Esophagus muscularis mucosa (tissue), 4 donors: ENCODE results near the gene DEAF1. TPM values are rescaled to one million over a fixed set of nuclear protein-coding genes. Genes with fewer than 3 reads are reported as not detected.

Experiments used
- DNase-seq: peaks from one replicate; pipeline ENCODE4 v3.0.0-alpha.2; 2017; ENCODE audit errors: extremely low spot score
- H3K27ac ChIP-seq, 4 donors: fragments of 200-600 bp; sonication (generic); replicated peaks in 1 of 4; 1 replicate in 3 of 4; 2 replicates in 1 of 4; pipeline ENCODE4 v1.5.1; 2016 to 2019; ENCODE audit warnings: mild to moderate bottlenecking in 1 of 4
- H3K27me3 ChIP-seq, 4 donors: fragments of 200-600 bp; sonication (generic); one replicate each; pipeline versions ENCODE4 v1.5.1 to v1.6.0; 2016 to 2019
- H3K36me3 ChIP-seq, 4 donors: fragments of 200-600 bp; sonication (generic); one replicate each; pipeline ENCODE4 v1.5.1; 2016 to 2019
- H3K4me1 ChIP-seq, 4 donors: fragments of 200-600 bp; sonication (generic); one replicate each; pipeline ENCODE4 v1.5.1; 2016 to 2019
- H3K4me3 ChIP-seq, 4 donors: fragments of 200-600 bp; sonication (generic); 1 replicate in 2 of 4; 2 replicates in 2 of 4; pipeline ENCODE4 v1.5.1; 2016 to 2019; ENCODE audit warnings: mild to moderate bottlenecking in 4 of 4, moderate library complexity in 1 of 4
- H3K9me3 ChIP-seq, 4 donors: fragments of 200-600 bp; sonication (generic); 1 replicate in 3 of 4; 2 replicates in 1 of 4; pipeline ENCODE4 v1.5.1; 2016 to 2019
- EP300 ChIP-seq: sonication (generic); formaldehyde crosslinking; IDR thresholded peaks from one replicate; pipeline ENCODE4 v1.6.1; 2017; ENCODE audit warnings: antibody characterized with exemption
- POLR2A ChIP-seq: fragments of 450-650 bp; IDR thresholded peaks from one replicate; pipeline ENCODE4 v1.6.1; 2017; ENCODE audit warnings: antibody characterized with exemption, moderate library complexity, mild to moderate bottlenecking, low read depth
- POLR2AphosphoS5 ChIP-seq, 2 donors: sonication (generic); formaldehyde crosslinking; IDR thresholded peaks; one replicate each; pipeline ENCODE4 v1.6.1; 2017; ENCODE audit warnings: antibody characterized with exemption in 2 of 2
- WGBS: methylation state at CpG from one replicate; pipeline ENCODE4 v1.1.5; 2018; 5-methylcytosine and 5-hydroxymethylcytosine counted together
- intact Hi-C: fragments of 100-400 bp; cut with DNase I; formaldehyde crosslinking; loops from one replicate; pipeline ENCODE4 v1.15.1; 2023
- total RNA-seq, 4 donors: library from RNA; depleted of rRNA; stranded (reverse); fragments of >200 nt; gene quantifications; one replicate each; pipeline versions ENCODE4 v1.1.0 to v1.2.1, GENCODE V29; 2016
- TF ChIP-seq, protein P1 (sequence below), 3 experiments: fragments of 200-600 bp in 2 of 3; fragments of 450-650 bp in 1 of 3; sonication (generic) in 2 of 3; IDR thresholded peaks; one replicate each; pipeline ENCODE4 v1.5.1; 2017 to 2019; ENCODE audit warnings: antibody characterized with exemption in 3 of 3, mild to moderate bottlenecking in 2 of 3, moderate library complexity in 1 of 3

Gene DEAF1
- total RNA-seq, 4 donors from 2014 or later: 24.9 to 57.1 (median 39.4) TPM

DNA sequence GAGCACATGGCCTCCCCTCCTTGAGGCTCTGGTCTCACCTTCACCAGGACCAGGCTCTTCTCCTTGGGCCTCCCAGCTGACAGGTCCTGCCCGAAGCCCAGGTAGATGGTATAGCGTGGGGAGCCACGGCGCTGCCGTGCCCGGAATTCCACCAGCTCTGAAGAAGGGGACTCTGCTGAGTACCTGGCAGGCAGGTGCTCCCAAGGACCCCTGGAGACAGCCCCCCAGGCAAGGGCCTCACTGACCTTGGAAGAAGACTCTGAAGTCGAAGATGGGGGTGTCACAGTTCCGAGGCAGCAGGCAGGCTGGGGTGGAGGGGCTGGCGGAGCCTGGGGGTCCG is 82.1 kb downstream of the DEAF1 start:
- Histone ChIP-seq H3K27me3 (no peaks in the 10 kb centered on the region), H3K9me3 (no peaks in the 10 kb centered on the region), H3K4me1 (peaks cover 23 to 48% (median 42%) of the 10 kb centered on the region in 4 donors), H3K36me3 (peaks cover 51 to 74% (median 67%) of the 10 kb centered on the region in 4 donors), H3K4me3 (no peak overlapping the region), H3K27ac (peak overlapping the region; percentile 87 to 96 (median 90))
- 97% methylated on average over 6 of the region's 10 CpGs for WGBS
- intact Hi-C loops: no loop called here
- DNase-seq: no peak
- TF ChIP-seq POLR2AphosphoS5 (IDR thresholded peaks at IDR 0.05) (no peak), EP300 (no peak), POLR2A (no peak)
- TF ChIP-seq, protein P1, sequence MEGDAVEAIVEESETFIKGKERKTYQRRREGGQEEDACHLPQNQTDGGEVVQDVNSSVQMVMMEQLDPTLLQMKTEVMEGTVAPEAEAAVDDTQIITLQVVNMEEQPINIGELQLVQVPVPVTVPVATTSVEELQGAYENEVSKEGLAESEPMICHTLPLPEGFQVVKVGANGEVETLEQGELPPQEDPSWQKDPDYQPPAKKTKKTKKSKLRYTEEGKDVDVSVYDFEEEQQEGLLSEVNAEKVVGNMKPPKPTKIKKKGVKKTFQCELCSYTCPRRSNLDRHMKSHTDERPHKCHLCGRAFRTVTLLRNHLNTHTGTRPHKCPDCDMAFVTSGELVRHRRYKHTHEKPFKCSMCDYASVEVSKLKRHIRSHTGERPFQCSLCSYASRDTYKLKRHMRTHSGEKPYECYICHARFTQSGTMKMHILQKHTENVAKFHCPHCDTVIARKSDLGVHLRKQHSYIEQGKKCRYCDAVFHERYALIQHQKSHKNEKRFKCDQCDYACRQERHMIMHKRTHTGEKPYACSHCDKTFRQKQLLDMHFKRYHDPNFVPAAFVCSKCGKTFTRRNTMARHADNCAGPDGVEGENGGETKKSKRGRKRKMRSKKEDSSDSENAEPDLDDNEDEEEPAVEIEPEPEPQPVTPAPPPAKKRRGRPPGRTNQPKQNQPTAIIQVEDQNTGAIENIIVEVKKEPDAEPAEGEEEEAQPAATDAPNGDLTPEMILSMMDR (IDR thresholded peaks at IDR 0.05): no peak

DNA sequence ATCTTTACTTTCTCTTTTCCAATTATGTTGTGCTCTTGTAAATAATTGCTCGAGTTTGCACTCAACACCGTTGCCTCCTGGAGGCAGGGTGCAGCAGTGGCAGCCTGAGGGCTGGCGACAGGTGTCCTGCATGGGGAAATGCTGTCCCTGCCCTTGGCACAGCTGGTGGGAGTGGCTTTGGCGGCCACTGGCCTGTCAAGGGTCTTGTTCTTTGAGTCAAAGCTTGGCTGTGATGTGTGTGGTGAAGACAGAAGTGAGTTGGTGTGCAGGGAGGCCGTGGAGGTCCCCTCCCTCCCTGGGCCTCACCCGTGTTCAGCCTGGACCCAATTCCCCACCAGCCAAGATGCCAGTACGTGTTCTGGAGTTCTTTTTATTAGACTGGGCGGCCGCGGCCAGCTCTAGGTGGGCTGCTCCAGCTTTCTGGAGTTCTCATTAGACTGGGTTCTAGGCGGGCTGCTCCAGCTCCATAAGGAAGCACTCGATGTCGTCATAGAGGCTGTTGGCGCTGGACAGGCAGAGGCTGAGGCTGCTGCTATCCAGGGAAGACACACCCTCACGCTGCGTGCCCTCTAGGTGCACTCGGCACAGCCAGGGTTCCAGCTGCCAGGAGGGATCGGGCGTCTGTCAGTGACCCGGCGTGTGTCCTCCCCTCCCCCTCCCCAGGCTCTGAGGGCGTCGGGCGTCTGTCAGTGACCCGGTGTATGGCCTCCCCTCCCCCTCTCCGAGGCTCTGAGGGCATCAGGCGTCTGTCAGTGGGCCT is 82.6 kb downstream of the DEAF1 start:
- 76% methylated on average over 17 of the region's 27 CpGs for WGBS
- no peak for DNase-seq
- no peak overlapping the region for H3K4me3 ChIP-seq
- H3K27me3 ChIP-seq: no peaks in the 10 kb centered on the region
- intact Hi-C loops: no loop called here
- H3K36me3 ChIP-seq: peaks cover 57 to 75% (median 70%) of the 10 kb centered on the region in 4 donors
- no peak for TF ChIP-seq POLR2A
- no peak for TF ChIP-seq POLR2AphosphoS5 (IDR thresholded peaks at IDR 0.05)
- TF ChIP-seq, protein P1 (IDR thresholded peaks at IDR 0.05): no peak
- TF ChIP-seq EP300: no peak
- H3K9me3 ChIP-seq: no peaks in the 10 kb centered on the region
- peaks cover 23 to 48% (median 42%) of the 10 kb centered on the region in 4 donors for H3K4me1 ChIP-seq
- peak overlapping the region in 3 of 4 donors; percentile 87 to 96 (median 89) for H3K27ac ChIP-seq

DNA sequence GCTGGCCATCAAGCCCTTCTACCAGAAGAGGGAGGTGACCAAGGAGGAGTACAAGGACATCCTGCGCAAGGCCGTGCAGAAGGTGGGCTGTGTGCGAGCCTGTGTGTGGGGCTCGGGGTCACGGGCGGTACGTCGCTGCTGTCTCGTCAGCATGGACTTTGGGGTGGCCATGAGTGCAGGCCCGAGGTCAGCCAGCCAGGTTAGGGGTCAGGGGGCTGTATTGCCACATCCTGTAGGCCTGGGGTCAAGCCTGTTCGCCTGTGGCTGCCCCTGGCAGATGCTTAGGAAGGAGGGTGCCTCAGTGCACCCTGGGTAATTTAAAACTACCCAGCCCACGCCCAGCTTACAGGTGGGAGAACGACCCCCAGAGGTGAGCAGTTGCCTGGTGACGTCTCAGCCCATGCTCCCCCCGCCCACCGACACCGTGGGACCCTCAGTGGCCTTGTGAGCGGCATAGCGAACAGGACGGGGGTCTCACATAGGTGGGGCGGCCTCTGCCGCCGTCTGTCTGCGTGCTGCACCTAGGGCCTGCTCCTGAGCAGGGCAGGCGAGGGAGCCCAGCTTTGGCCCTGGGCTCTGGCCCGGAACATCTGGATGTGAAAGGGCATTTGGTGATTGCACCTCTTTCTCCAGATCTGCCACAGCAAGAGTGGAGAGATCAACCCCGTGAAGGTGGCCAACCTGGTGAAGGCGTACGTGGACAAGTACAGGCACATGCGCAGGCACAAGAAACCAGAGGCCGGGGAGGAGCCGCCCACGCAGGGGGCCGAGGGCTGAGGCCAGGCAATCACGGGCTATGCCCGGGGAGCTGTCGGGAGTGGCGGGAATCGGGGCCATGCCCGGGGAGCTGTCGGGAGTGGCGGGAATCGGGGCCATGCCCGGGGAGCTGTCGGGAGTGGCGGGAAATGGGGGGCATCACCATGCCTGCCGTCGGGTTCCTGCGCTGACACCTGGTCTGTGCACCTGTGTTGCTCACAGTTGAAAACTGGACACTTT is 83.7 kb downstream of the DEAF1 start:
- no peak for DNase-seq
- WGBS: 94% methylated on average over 36 of the region's 49 CpGs
- Histone ChIP-seq H3K9me3 (no peaks in the 10 kb centered on the region), H3K4me1 (peaks cover 23 to 44% (median 38%) of the 10 kb centered on the region in 4 donors), H3K27ac (peak overlapping the region in 1 of 4 donors; percentile 96), H3K27me3 (no peaks in the 10 kb centered on the region), H3K4me3 (no peak overlapping the region), H3K36me3 (peaks cover 65 to 86% (median 78%) of the 10 kb centered on the region in 4 donors)
- TF ChIP-seq POLR2AphosphoS5 (IDR thresholded peaks at IDR 0.05) (no peak), POLR2A (no peak), EP300 (no peak)
- TF ChIP-seq, protein P1 (IDR thresholded peaks at IDR 0.05): no peak
- intact Hi-C loops: no loop called here

DNA sequence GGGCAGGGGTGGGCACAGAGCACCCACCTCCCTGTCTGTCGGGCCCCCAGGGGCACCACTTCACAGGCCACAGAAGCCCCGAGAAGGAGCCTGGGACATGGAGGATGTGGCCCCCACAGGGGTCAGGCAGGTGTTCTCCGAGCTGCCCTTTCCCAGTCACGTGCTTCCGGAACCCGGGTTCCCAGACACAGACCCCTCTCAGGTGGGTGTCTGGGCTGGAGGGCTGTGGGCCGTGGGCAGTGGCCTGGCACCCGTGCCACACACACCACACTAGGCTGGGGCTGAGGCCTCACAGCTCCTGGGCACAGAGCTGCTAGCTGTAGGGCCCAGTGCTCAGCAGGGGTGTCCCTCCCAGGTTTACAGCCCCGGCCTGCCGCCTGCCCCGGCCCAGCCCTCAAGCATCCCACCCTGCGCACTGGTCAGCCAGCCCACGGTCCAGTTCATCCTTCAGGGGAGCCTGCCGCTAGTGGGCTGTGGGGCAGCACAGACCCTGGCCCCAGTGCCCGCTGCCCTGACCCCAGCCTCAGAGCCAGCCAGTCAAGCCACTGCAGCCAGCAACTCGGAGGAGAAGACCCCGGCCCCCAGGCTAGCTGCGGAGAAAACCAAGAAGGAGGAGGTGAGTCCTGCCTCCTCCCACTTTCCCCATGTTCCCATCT is 84.7 kb downstream of the DEAF1 start:
- Histone ChIP-seq H3K9me3 (no peaks in the 10 kb centered on the region), H3K4me3 (no peak overlapping the region), H3K27ac (no peak overlapping the region), H3K27me3 (no peaks in the 10 kb centered on the region), H3K36me3 (peaks cover 75 to 96% (median 89%) of the 10 kb centered on the region in 4 donors), H3K4me1 (peaks cover 26 to 46% (median 40%) of the 10 kb centered on the region in 4 donors)
- WGBS: 93% methylated on average over 2 of the region's 18 CpGs
- DNase-seq: no peak
- TF ChIP-seq, protein P1 (IDR thresholded peaks at IDR 0.05): no peak
- TF ChIP-seq POLR2A: no peak
- TF ChIP-seq POLR2AphosphoS5 (IDR thresholded peaks at IDR 0.05): no peak
- TF ChIP-seq EP300: no peak
- intact Hi-C loops: no loop called here
